ENCODE measurements around the gene CCDC178.
"Not testable (repeated sequence)": the region's sequence is repeated elsewhere in the genome, so short reads cannot be mapped to it uniquely, and the experiment has no call there.

Gene CCDC178

GRCh38 chr18:33210575-33211189, 229.8 kb downstream of the CCDC178 start:
- DNase-seq (ENCODE audit: low read depth): no peak

GRCh38 chr18:33205777-33206176, 234.7 kb downstream of the CCDC178 start:
- no peak for DNase-seq (ENCODE audit: low read depth)

GRCh38 chr18:33201509-33201926, 239.0 kb downstream of the CCDC178 start:
- DNase-seq (ENCODE audit: low read depth): no peak

GRCh38 chr18:33195795-33196194, 244.7 kb downstream of the CCDC178 start:
- DNase-seq (ENCODE audit: low read depth): no peak

GRCh38 chr18:33194793-33195192, 245.7 kb downstream of the CCDC178 start:
- no peak for DNase-seq (ENCODE audit: low read depth)

GRCh38 chr18:33184958-33185357, 255.6 kb downstream of the CCDC178 start:
- DNase-seq (ENCODE audit: low read depth): no peak

- no peak for DNase-seq (ENCODE audit: low read depth)
Observed at GRCh38 chr18:33184175-33184574, 256.3 kb downstream of the CCDC178 start.

- no peak for DNase-seq (ENCODE audit: low read depth)
Observed at GRCh38 chr18:33183136-33183535, 257.4 kb downstream of the CCDC178 start.

GRCh38 chr18:33181016-33181415, 259.5 kb downstream of the CCDC178 start:
- DNase-seq (ENCODE audit: low read depth): no peak

GRCh38 chr18:33169218-33169617, 271.3 kb downstream of the CCDC178 start:
- no peak for DNase-seq (ENCODE audit: low read depth)

- not testable (repeated sequence) for DNase-seq (ENCODE audit: low read depth)
Observed at GRCh38 chr18:33164121-33164520, 276.4 kb downstream of the CCDC178 start.

GRCh38 chr18:33161131-33161530, 279.4 kb downstream of the CCDC178 start:
- no peak for DNase-seq (ENCODE audit: low read depth)

- DNase-seq (ENCODE audit: low read depth): no peak
Observed at GRCh38 chr18:33159151-33159550, 281.4 kb downstream of the CCDC178 start.

GRCh38 chr18:33157893-33158292, 282.6 kb downstream of the CCDC178 start:
- DNase-seq (ENCODE audit: low read depth): no peak

GRCh38 chr18:33156906-33157470, 283.5 kb downstream of the CCDC178 start:
- DNase-seq (ENCODE audit: low read depth): no peak

GRCh38 chr18:33154049-33154448, 286.5 kb downstream of the CCDC178 start:
- no peak for DNase-seq (ENCODE audit: low read depth)

GRCh38 chr18:33152376-33152775, 288.1 kb downstream of the CCDC178 start:
- no peak for DNase-seq (ENCODE audit: low read depth)

GRCh38 chr18:33147811-33148210, 292.7 kb downstream of the CCDC178 start:
- DNase-seq (ENCODE audit: low read depth): not testable (repeated sequence)

GRCh38 chr18:33146014-33146413, 294.5 kb downstream of the CCDC178 start:
- no peak for DNase-seq (ENCODE audit: low read depth)

GRCh38 chr18:33135951-33136660, 304.4 kb downstream of the CCDC178 start:
- no peak for DNase-seq (ENCODE audit: low read depth)

GRCh38 chr18:33132657-33133056, 307.9 kb downstream of the CCDC178 start:
- no peak for DNase-seq (ENCODE audit: low read depth)

GRCh38 chr18:33128581-33128980, 311.9 kb downstream of the CCDC178 start:
- no peak for DNase-seq (ENCODE audit: low read depth)

GRCh38 chr18:33123862-33124518, 316.5 kb downstream of the CCDC178 start:
- DNase-seq (ENCODE audit: low read depth): no peak

Data from T-helper 22 cell (primary cell).